HG02840 (cell line): Measurements from ENCODE around the gene MELK.

Experiments used
- ATAC-seq: cut with Tn5 transposase; IDR thresholded peaks from one replicate; pipeline ENCODE4 v1.9.1; 2021; ENCODE audit warnings: mild to moderate bottlenecking, moderate library complexity, moderate number of reproducible peaks; ENCODE audit not compliant: unreplicated experiment, low FRiP score

Gene MELK

DNA sequence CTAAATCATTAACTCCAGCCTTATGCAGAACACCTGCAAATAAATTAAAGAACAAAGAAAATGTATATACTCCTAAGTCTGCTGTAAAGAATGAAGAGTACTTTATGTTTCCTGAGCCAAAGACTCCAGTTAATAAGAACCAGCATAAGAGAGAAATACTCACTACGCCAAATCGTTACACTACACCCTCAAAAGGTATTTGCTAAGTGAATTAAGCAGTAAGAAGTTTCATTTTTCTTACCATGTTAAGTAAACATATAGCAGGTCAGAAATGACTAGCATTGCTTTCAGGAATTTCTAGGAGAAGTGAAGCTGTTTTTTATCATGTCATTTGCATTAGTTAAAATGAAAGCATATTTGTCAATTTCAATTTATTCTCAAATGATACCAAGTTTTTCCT, 92.7 kb downstream of the MELK start:
- ATAC-seq = no peak

GRCh38 chr9:36665921-36666431, 93.3 kb downstream of the MELK start:
- ATAC-seq = no peak

GRCh38 chr9:36671561-36671960, 98.9 kb downstream of the MELK start:
- no peak for ATAC-seq

- ATAC-seq = no peak
These were observed 103.4 kb downstream of the MELK start for GRCh38 chr9:36676091-36676490.

DNA sequence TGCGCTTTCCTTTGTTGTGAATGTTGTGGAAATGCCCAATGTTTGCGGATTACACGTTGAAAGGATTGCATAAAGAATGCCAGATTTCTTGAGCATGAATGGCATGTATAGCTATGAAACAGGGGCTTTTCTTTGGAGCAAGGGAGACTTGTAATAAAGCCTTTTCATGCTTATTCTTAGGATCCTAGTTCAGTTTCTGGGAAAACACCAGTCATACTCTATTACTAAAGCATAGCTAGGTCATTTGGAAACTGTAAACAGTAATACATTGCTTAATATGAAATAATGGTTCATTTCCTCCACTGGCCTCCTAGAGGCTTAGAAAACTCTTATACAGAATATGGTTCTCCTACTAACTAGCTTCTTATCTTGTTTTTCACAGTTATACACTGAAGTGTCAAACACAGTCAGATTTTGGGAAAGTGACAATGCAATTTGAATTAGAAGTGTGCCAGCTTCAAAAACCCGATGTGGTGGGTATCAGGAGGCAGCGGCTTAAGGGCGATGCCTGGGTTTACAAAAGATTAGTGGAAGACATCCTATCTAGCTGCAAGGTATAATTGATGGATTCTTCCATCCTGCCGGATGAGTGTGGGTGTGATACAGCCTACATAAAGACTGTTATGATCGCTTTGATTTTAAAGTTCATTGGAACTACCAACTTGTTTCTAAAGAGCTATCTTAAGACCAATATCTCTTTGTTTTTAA, 104.2 kb downstream of the MELK start:
- no peak for ATAC-seq

- ATAC-seq = no peak
These were observed 104.9 kb downstream of the MELK start for GRCh38 chr9:36677611-36678010.

GRCh38 chr9:36679710-36680109, 107.0 kb downstream of the MELK start:
- ATAC-seq = no peak

DNA sequence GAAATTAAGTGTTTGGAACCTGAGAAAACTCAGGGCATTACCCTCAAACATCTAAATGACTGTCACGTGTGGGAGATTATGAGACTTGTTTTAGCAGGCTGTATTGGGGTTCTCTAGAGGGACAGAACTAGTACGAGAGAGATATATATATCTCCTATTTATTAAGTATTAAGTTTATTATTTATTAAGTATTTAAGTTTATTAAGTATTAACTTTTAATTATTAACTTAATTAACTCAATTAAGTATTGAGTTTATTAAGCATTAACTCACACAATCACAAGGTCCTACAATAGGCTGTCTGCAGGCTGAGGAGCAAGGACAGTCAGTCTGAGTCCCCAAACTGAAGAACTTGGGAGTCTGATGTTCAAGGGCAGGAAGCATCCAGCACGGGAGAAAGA, 113.8 kb downstream of the MELK start:
- ATAC-seq = no peak

GRCh38 chr9:36690412-36691168, 117.9 kb downstream of the MELK start:
- ATAC-seq = no peak

- no peak for ATAC-seq
These were observed 119.0 kb downstream of the MELK start for GRCh38 chr9:36691671-36692070.

DNA sequence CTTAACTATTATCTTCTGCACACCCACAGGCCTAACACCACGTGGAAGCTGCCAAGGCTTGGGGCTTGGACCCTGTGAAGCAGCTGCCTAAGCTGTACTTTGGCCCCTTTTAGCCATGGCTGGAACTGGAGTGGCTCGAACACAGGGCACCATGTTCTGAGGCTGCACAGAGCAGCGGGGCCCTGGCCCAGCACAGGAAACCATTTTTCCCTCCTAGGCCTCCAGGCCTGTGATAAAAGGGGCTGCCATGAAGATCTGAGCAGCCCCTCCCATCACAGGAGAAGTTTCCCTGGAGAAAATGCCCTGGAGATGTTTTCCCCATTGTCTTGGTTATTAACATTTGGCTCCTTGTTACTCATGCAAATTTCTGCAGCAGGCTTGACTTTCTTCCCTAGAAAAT, 126.3 kb downstream of the MELK start:
- ATAC-seq = no peak

GRCh38 chr9:36704148-36704547, 131.5 kb downstream of the MELK start:
- no peak for ATAC-seq

DNA sequence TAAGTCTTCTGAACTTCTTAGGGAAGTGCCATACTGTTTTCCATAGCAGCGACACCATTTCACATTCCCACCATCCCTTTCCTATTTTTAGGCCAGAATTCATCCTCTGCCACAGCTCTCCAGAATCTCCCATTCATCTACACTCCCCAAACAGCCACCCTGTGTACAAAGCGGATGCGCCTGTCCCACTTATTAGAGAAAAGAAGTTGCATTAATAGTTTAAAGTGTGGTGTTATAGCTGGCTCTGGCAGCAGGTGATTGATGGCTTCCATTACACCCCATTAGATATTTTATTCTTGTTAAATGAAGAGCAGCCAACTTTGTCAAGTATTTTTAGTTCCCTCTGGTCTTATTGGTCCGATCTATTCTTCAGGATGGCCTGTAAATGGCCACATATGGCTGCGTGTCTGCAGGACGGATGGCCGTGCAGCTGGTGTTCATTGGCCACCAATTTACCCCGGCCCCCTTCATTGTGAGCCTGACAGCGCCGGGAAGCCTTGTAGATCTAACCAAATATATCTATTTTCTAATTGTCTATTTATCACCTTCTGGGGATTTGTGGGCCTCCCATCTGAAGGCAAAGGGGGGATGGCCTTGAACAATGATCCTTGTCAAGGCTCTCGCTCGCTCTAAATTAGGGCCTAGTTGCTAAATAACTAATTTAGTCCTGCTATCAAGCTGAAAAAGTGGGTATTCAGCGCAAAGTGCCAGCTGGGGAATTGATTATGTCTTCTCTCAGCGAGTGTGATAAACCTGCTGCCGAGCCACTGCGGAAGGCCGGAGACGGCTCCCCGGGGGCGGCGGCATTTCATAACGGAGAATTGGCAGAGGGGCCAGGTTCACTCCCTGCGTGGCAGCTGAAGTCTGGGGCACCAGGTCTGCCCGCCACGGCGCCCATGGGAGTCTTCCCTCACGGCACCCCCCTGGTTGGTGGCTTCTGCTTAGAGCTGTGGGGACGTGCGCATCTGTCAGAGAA, 141.1 kb downstream of the MELK start:
- ATAC-seq = no peak

- no peak for ATAC-seq
These were observed 143.8 kb downstream of the MELK start for GRCh38 chr9:36716496-36716895.

GRCh38 chr9:36717276-36717675, 144.6 kb downstream of the MELK start:
- no peak for ATAC-seq

GRCh38 chr9:36718612-36719011, 145.9 kb downstream of the MELK start:
- ATAC-seq = no peak

DNA sequence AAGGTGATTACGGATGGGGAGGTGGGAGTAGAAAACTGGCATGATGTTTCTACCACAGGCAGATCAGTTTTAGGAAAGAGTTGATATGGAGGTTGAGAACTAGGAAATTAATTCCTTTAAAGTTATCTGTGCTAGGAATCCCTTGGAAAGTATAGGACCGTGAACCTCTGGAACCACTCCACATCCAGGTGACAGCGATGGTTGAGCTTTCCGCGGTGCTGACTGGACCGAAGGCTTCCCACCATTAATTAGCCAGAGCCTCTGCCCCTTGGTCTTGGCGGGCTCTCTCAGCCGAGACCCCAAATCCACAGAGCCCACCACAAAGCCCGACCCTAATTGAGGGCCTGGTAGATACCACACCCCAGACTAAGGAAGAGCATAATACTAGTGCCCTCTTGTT, 147.3 kb downstream of the MELK start:
- ATAC-seq = no peak

GRCh38 chr9:36721846-36722588, 149.3 kb downstream of the MELK start:
- no peak for ATAC-seq

GRCh38 chr9:36725777-36726356, 153.2 kb downstream of the MELK start:
- ATAC-seq = no peak
